HepG2 (cell line): ENCODE results near the gene TMEM14A. TPM values are rescaled to one million over a fixed set of nuclear protein-coding genes. Genes with fewer than 3 reads are reported as not detected.
A peak's percentile ranks its signal among the peaks of the same experiment; 100 is the strongest.

ENCODE experiments used
- CREM ChIP-seq, 2 experiments: sonication (generic) in 1 of 2; formaldehyde crosslinking in 1 of 2; IDR thresholded peaks; 2 replicates each; pipeline versions ENCODE4 v1.4.0 to v1.6.1; 2016 to 2020; ENCODE audit warnings: antibody characterized with exemption in 1 of 2, mild to moderate bottlenecking in 1 of 2, missing genetic modification reagents in 1 of 2
- ELF4 ChIP-seq: sonication (generic); formaldehyde crosslinking; IDR thresholded peaks from 2 replicates; pipeline ENCODE4 v1.5.0; 2020; ENCODE audit warnings: missing genetic modification reagents, mild to moderate bottlenecking, moderate library complexity, borderline replicate concordance
- ESRRA ChIP-seq: sonication (generic); formaldehyde crosslinking; IDR thresholded peaks from 2 replicates; pipeline ENCODE4 v1.5.1; 2020; ENCODE audit warnings: mild to moderate bottlenecking, low read depth, missing genetic modification reagents
- HNF4A ChIP-seq: sonication (generic); formaldehyde crosslinking; IDR thresholded peaks from 2 replicates; pipeline ENCODE4 v1.4.0; 2020; ENCODE audit warnings: missing genetic modification reagents
- HNF4G ChIP-seq, 2 experiments: sonication (generic) in 1 of 2; formaldehyde crosslinking in 1 of 2; IDR thresholded peaks; 2 replicates each; pipeline versions ENCODE4 v1.4.0 to v1.6.1; 2011 to 2020; ENCODE audit warnings: borderline replicate concordance in 2 of 2, low read depth in 2 of 2, mild to moderate bottlenecking in 2 of 2, low read length in 1 of 2, missing genetic modification reagents in 1 of 2, moderate library complexity in 1 of 2
- HOXA7 ChIP-seq: sonication (generic); formaldehyde crosslinking; IDR thresholded peaks from 2 replicates; pipeline ENCODE4 v1.8.1; 2022; ENCODE audit warnings: mild to moderate bottlenecking, missing genetic modification reagents, moderate library complexity
- NFATC3 ChIP-seq: sonication (generic); formaldehyde crosslinking; IDR thresholded peaks from 2 replicates; pipeline ENCODE4 v1.5.1; 2020; ENCODE audit warnings: mild to moderate bottlenecking, missing genetic modification reagents
- PAXIP1 ChIP-seq: sonication (generic); formaldehyde crosslinking; conservative IDR thresholded peaks from 2 replicates; pipeline ENCODE4 v1.4.0; 2020; ENCODE audit warnings: mild to moderate bottlenecking, missing genetic modification reagents, moderate library complexity
- ZBTB2 ChIP-seq: sonication (generic); formaldehyde crosslinking; IDR thresholded peaks from 2 replicates; pipeline ENCODE4 v1.8.0; 2022; ENCODE audit warnings: low read depth, missing genetic modification reagents
- ZFP91 ChIP-seq: sonication (generic); formaldehyde crosslinking; IDR thresholded peaks from 2 replicates; pipeline ENCODE4 v1.9.0; 2022; ENCODE audit warnings: missing genetic modification reagents, mild to moderate bottlenecking, borderline replicate concordance
- ZNF292 ChIP-seq: sonication (generic); formaldehyde crosslinking; IDR thresholded peaks from 2 replicates; pipeline ENCODE4 v1.8.1; 2022; ENCODE audit warnings: mild to moderate bottlenecking, low read depth, missing genetic modification reagents, borderline replicate concordance
- ZNF337 ChIP-seq: sonication (generic); formaldehyde crosslinking; IDR thresholded peaks from 2 replicates; pipeline ENCODE4 v1.5.1; 2020; ENCODE audit warnings: missing genetic modification reagents, low read depth, mild to moderate bottlenecking, borderline replicate concordance
- ZNF646 ChIP-seq: sonication (generic); formaldehyde crosslinking; IDR thresholded peaks from 2 replicates; pipeline ENCODE4 v1.9.0; 2021; ENCODE audit warnings: mild to moderate bottlenecking, missing genetic modification reagents
- ZNF740 ChIP-seq: sonication (generic); formaldehyde crosslinking; IDR thresholded peaks from 2 replicates; pipeline ENCODE4 v1.4.0; 2020; ENCODE audit warnings: missing genetic modification reagents
- polyA plus RNA-seq, 8 experiments: library from polyadenylated mRNA; depleted of rRNA in 3 of 8; stranded (reverse) in 7 of 8; unstranded in 1 of 8; fragments of >200 nt; fragmentation: Illumina TruSeq in 4 of 8; extraction: Trizol in 4 of 8; gene quantifications; 2 replicates each; pipeline versions ENCODE4 v1.2.1 to v1.2.3, GENCODE V29; 2011 to 2016; ENCODE audit warnings: low read depth in 4 of 8, missing spikeins in 1 of 8, mixed read lengths in 1 of 8; ENCODE audit not compliant: insufficient read depth in 1 of 8
- total RNA-seq, 5 experiments: library from RNA; depleted of rRNA; stranded (reverse); fragments of >200 nt; fragmentation: Illumina TruSeq; extraction: Trizol; gene quantifications; 2 replicates each; pipeline ENCODE4 v1.2.3, GENCODE V29; 2016; ENCODE audit warnings: low read depth in 1 of 5

TMEM14A gene
- total and polyA plus RNA-seq, 2 of the 13 experiments (the other 11 are each of a cell fraction or from before 2014, with no cell fraction given): 24.6 to 73.7 TPM

- TF ChIP-seq ZNF292: 0 out of 2 replicates have a peak, but pooled peaks have one; percentile 53
- no peak for TF ChIP-seq ZNF337
- TF ChIP-seq ELF4 (CRISPR knock-in tag): no peak
- no peak for TF ChIP-seq ZNF646 (CRISPR knock-in tag)
- TF ChIP-seq ZFP91 (CRISPR knock-in tag): no peak
- TF ChIP-seq PAXIP1 (CRISPR knock-in tag): 0 out of 2 replicates have a peak, but pooled peaks have one; percentile 18
- TF ChIP-seq HOXA7 (CRISPR knock-in tag): no peak
- peak; percentile 57; the same call in 1 of the 2 replicates for TF ChIP-seq ESRRA (CRISPR knock-in tag)
- no peak for TF ChIP-seq ZNF740 (CRISPR knock-in tag)
- TF ChIP-seq HNF4G (IDR thresholded peaks at IDR 0.05; ENCODE audit: borderline replicate concordance, low read depth, low read length): peak; percentile 81
- peak; percentile 83; the same call in 1 of the 2 replicates for TF ChIP-seq HNF4G (CRISPR knock-in tag; IDR thresholded peaks at IDR 0.05; ENCODE audit: borderline replicate concordance, low read depth)
- TF ChIP-seq CREM (IDR thresholded peaks at IDR 0.05): no peak
- TF ChIP-seq CREM (CRISPR knock-in tag; IDR thresholded peaks at IDR 0.05): no peak
- TF ChIP-seq ZBTB2 (CRISPR knock-in tag): no peak
- no peak for TF ChIP-seq NFATC3 (CRISPR knock-in tag)
- peak; percentile 95 for TF ChIP-seq HNF4A
These were observed 64.2 kb downstream of the TMEM14A start (continued) for GRCh38 chr6:52735071-52735470.
